HepG2 (cell line): ENCODE data around the gene CLUH. TPM values are rescaled to one million over a fixed set of nuclear protein-coding genes. Genes with fewer than 3 reads are reported as not detected.

Experiments
- ATAC-seq: fragments of 200-7000 bp; cut with Tn5 transposase; 3 replicates; pipeline ENCODE4 v1.9.1; 2020; ENCODE audit warnings: mild to moderate bottlenecking, moderate library complexity
- BruUV-seq: library from RNA; stranded (reverse); fragments of 400-500 nt; replicated peaks from 2 replicates; lab custom pipeline; 2021; lab: Mats Ljungman, UMichigan
- CTCF ChIA-PET: fragments of 300-600 bp; formaldehyde crosslinking; extraction: SDS; loops from one replicate; lab custom pipeline; 2021; ENCODE audit warnings: low total read pairs, inconsistent platforms, low intra/inter-chr PET ratio; lab: Yijun Ruan, JAX
- POLR2A ChIA-PET: fragments of 350-600 bp; sonication (Branson Sonifier 250); formaldehyde crosslinking; loops from one replicate; lab custom pipeline; 2020; ENCODE audit warnings: antibody characterized with exemption, inconsistent platforms; lab: Yijun Ruan, JAX
- DNase-seq: peaks from one replicate; pipeline ENCODE4 v3.0.0-alpha.2; 2015; ENCODE audit warnings: low spot score
- FAIRE-seq: peaks from 3 replicates; lab custom pipeline; 2011; peaks lifted over from hg19 to GRCh38; lab: Jason Lieb, UNC
- H2AFZ ChIP-seq: one replicate; pipeline ENCODE4 v1.6.1; 2011; ENCODE audit warnings: low read length, inconsistent platforms
- H3K27ac ChIP-seq: fragments of 300-600 bp; 3 replicates; pipeline ENCODE4 v1.8.0; 2011; ENCODE audit warnings: mixed run types, mild to moderate bottlenecking, mixed read lengths, low read length, inconsistent platforms; ENCODE audit not compliant: insufficient read depth; ENCODE audit errors: extremely low read length
- H3K27me3 ChIP-seq, 2 experiments: fragments of 200-600 bp in 1 of 2; 2 replicates in 1 of 2; 3 replicates in 1 of 2; pipeline versions ENCODE4 v1.6.0 to v1.8.0; 2011; ENCODE audit warnings: low read length in 2 of 2, mild to moderate bottlenecking in 2 of 2, moderate library complexity in 2 of 2, inconsistent platforms in 1 of 2; ENCODE audit not compliant: insufficient read depth in 2 of 2, control insufficient read depth in 1 of 2
- H3K36me3 ChIP-seq, 2 experiments: fragments of 200-600 bp in 1 of 2; replicated peaks in 1 of 2; 2 replicates in 1 of 2; 3 replicates in 1 of 2; pipeline versions ENCODE4 v1.5.1 to v1.8.0; 2011; ENCODE audit warnings: low read length in 2 of 2, inconsistent platforms in 1 of 2; ENCODE audit not compliant: insufficient read depth in 2 of 2, control insufficient read depth in 1 of 2
- H3K4me1 ChIP-seq: 2 replicates; pipeline ENCODE4 v1.5.1; 2012; ENCODE audit warnings: low read length, inconsistent platforms; ENCODE audit not compliant: insufficient read depth
- H3K4me2 ChIP-seq: 2 replicates; pipeline ENCODE4 v1.6.0; 2011; ENCODE audit warnings: low read depth, low read length, inconsistent platforms
- H3K4me3 ChIP-seq, 3 experiments: fragments of 200-600 bp in 1 of 3; sonication (generic), shearing (Covaris generic) in 1 of 3; replicated peaks in 1 of 3; 2 replicates each; pipeline ENCODE4 v1.5.1; 2011 to 2016; ENCODE audit warnings: low read length in 3 of 3, inconsistent platforms in 2 of 3, low read depth in 2 of 3, mild to moderate bottlenecking in 2 of 3, control low read depth in 1 of 3, mixed read lengths in 1 of 3; ENCODE audit not compliant: insufficient read depth in 1 of 3
- H3K79me2 ChIP-seq: one replicate; pipeline ENCODE4 v1.6.1; 2011; ENCODE audit warnings: low read length, inconsistent platforms; ENCODE audit not compliant: insufficient read depth
- H3K9ac ChIP-seq: 2 replicates; pipeline ENCODE4 v1.6.0; 2011; ENCODE audit warnings: mild to moderate bottlenecking, low read depth, low read length, inconsistent platforms; ENCODE audit not compliant: insufficient read depth
- H3K9me3 ChIP-seq: 2 replicates; pipeline ENCODE4 v1.5.1; 2012; ENCODE audit warnings: mild to moderate bottlenecking, low read length
- H4K20me1 ChIP-seq: 2 replicates; pipeline ENCODE4 v1.6.0; 2011; ENCODE audit warnings: inconsistent platforms, mild to moderate bottlenecking, low read length, moderate library complexity; ENCODE audit not compliant: insufficient read depth
- AGO1 ChIP-seq: fragments of 200-400 bp; formaldehyde crosslinking; IDR thresholded peaks from 2 replicates; pipeline ENCODE4 v1.6.1; 2017; ENCODE audit warnings: mild to moderate bottlenecking, low read depth, low read length, moderate library complexity; ENCODE audit not compliant: poor library complexity, severe bottlenecking
- AGO2 ChIP-seq: fragments of 200-400 bp; formaldehyde crosslinking; optimal IDR thresholded peaks from 2 replicates; pipeline ENCODE3; 2017; ENCODE audit warnings: mild to moderate bottlenecking, low read depth, low read length, moderate library complexity
- NPAS2 ChIP-seq: sonication (generic); formaldehyde crosslinking; IDR thresholded peaks from 2 replicates; pipeline ENCODE4 v1.8.0; 2022; ENCODE audit warnings: mild to moderate bottlenecking, missing genetic modification reagents, borderline replicate concordance
- RBFOX2 ChIP-seq: fragments of 200-400 bp; formaldehyde crosslinking; IDR thresholded peaks from 2 replicates; pipeline ENCODE4 v1.6.1; 2017; ENCODE audit warnings: low read depth, mild to moderate bottlenecking, low read length
- WGBS: methylation state at CpG from one replicate; pipeline ENCODE4 v1.1.6; 2017; ENCODE audit warnings: low lambda C conversion rate; 5-methylcytosine and 5-hydroxymethylcytosine counted together
- in situ Hi-C: cut with HindIII; loops from 2 replicates; pipeline ENCODE4 v1.10.0; 2017; ENCODE audit warnings: low pct_unique_long_range_greater_than_20kb; ENCODE audit not compliant: extremely low pct_ligation_motif_present
- intact Hi-C: fragments of 100-400 bp; cut with micrococcal nuclease; formaldehyde crosslinking; loops from one replicate; pipeline ENCODE4 v1.10.0; 2022; ENCODE audit not compliant: unreplicated experiment
- polyA plus RNA-seq, 8 experiments: library from polyadenylated mRNA; depleted of rRNA in 3 of 8; stranded (reverse) in 7 of 8; unstranded in 1 of 8; fragments of >200 nt; fragmentation: Illumina TruSeq in 4 of 8; extraction: Trizol in 4 of 8; gene quantifications; 2 replicates each; pipeline versions ENCODE4 v1.2.1 to v1.2.3, GENCODE V29; 2011 to 2016; ENCODE audit warnings: low read depth in 4 of 8, missing spikeins in 1 of 8, mixed read lengths in 1 of 8; ENCODE audit not compliant: insufficient read depth in 1 of 8
- total RNA-seq, 5 experiments: library from RNA; depleted of rRNA; stranded (reverse); fragments of >200 nt; fragmentation: Illumina TruSeq; extraction: Trizol; gene quantifications; 2 replicates each; pipeline ENCODE4 v1.2.3, GENCODE V29; 2016; ENCODE audit warnings: low read depth in 1 of 5
- TF ChIP-seq, protein P1 (sequence below): sonication (generic); formaldehyde crosslinking; IDR thresholded peaks from 2 replicates; pipeline ENCODE4 v1.8.1; 2023; ENCODE audit warnings: mild to moderate bottlenecking, moderate library complexity, missing genetic modification reagents

Gene CLUH
- total and polyA plus RNA-seq, 2 of the 13 experiments (the other 11 are each of a cell fraction or from before 2014, with no cell fraction given) = 30.9 to 60.5 TPM

GRCh38 chr17:2690165-2691068 lies 21.1 kb downstream of the CLUH start:
- Histone ChIP-seq H2AFZ (no peak overlapping the region), H3K27ac (no peak overlapping the region), H4K20me1 (peaks cover 6% of the 10 kb centered on the region; the same call in 1 of the 2 replicates)
- CTCF ChIA-PET = no interaction called here
- intact Hi-C loops = no loop called here
- TF ChIP-seq NPAS2 (no peak), AGO1 (peak; percentile 18), AGO2 (peak; percentile 56), RBFOX2 (peak; percentile 39; the same call in 1 of the 2 replicates)
- TF ChIP-seq, protein P1, sequence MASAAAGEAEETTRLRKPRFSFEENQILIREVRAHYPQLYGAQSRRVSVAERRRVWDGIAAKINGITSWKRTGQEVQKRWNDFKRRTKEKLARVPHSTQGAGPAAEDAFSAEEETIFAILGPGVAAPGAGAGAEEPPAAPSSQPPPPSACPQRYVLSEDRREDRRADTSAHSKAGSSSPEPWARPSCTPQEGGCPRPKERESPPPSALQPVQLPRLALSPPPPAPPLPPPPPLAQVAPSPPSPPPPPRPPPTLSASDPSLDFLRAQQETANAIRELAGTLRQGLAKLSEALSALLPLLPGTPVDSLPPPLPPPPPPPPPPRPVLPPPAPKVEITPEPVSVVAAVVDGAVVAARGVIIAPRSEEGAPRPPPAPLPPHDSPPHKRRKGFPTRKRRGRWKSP (CRISPR knock-in tag) = no peak
- TF ChIP-seq, all 625 proteins: peak for 3
- no peak overlapping the region for H3K9ac ChIP-seq
- H3K4me2 ChIP-seq = no peak overlapping the region
- no TSS peak for BruUV-seq
- H3K79me2 ChIP-seq = no peaks in the 10 kb centered on the region
- POLR2A ChIA-PET = no interaction called here
- no peaks in the 10 kb centered on the region for H3K27me3 ChIP-seq
- in situ Hi-C loops = no loop called here
- ATAC-seq = no peak
- peaks cover 24 to 31% of the 10 kb centered on the region in 2 experiments; a peak in 4 of 5 replicates for H3K36me3 ChIP-seq
- no peaks in the 10 kb centered on the region for H3K4me1 ChIP-seq
- WGBS = 98% methylated on average over 50 of the region's 55 CpGs
- H3K4me3 ChIP-seq = no peak overlapping the region
- H3K9me3 ChIP-seq = no peaks in the 10 kb centered on the region
- no peak for DNase-seq
- no peak for FAIRE-seq
